HPDE6-E6E7 (cell line): ENCODE measurements around the gene STAT5B.
"Not testable (repeated sequence)": the region's sequence is repeated elsewhere in the genome, so short reads cannot be mapped to it uniquely, and the experiment has no call there.

Experiments
- DNase-seq: peaks from one replicate; pipeline ENCODE4 v3.0.0; 2011; ENCODE audit warnings: missing footprints; ENCODE audit errors: extremely low spot score

The STAT5B gene

DNA sequence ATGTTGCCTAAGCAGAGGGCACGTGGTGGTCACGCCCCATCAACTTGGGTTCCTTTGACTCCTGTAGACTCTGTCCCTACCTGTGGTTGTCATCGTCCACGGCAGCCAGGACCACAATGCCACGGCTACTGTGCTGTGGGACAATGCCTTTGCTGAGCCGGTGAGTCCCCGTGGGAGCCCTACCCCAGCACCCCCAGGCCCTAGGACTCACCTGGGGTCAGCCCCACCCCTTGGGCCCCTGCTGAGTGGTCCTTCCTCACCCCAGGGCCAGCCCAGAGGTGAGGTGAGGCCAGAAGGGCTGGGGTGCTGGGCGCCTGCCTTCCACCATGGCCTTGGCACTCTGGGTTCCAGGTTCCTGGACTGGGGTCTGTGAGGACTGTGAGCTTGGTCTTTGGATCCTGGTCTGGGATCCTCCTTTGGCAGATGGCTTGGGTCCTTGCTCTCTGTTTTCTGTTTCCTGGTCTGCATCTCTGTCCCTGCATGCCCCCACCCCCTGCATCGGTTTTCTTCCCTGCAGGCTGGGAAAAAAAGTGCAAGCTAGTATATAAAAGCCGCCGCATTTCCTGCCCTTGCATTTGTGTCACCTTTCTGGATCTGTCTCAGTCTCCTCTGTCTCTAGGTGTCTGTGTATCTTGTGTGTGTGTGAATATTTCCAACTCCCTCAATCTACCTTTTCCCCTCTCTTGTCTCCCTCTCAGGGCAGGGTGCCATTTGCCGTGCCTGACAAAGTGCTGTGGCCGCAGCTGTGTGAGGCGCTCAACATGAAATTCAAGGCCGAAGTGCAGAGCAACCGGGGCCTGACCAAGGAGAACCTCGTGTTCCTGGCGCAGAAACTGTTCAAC lies 29.6 kb upstream of the STAT5B start:
- no peak for DNase-seq

DNA sequence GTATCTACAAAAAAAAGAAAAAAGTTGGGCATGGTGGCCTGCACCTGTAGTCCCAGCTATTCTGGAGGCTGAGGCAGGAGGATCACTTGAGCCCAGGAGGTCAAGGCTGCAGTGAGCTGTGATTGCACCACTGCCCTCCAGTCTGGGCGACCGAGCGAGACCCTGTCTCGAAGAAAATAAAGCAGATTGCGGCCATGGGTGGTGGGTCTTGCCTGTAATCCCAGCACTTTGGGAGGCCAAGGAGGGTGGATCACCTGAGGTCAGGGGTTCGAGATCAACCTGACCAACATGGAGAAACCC lies 28.8 kb upstream of the STAT5B start:
- not testable (repeated sequence) for DNase-seq

DNA sequence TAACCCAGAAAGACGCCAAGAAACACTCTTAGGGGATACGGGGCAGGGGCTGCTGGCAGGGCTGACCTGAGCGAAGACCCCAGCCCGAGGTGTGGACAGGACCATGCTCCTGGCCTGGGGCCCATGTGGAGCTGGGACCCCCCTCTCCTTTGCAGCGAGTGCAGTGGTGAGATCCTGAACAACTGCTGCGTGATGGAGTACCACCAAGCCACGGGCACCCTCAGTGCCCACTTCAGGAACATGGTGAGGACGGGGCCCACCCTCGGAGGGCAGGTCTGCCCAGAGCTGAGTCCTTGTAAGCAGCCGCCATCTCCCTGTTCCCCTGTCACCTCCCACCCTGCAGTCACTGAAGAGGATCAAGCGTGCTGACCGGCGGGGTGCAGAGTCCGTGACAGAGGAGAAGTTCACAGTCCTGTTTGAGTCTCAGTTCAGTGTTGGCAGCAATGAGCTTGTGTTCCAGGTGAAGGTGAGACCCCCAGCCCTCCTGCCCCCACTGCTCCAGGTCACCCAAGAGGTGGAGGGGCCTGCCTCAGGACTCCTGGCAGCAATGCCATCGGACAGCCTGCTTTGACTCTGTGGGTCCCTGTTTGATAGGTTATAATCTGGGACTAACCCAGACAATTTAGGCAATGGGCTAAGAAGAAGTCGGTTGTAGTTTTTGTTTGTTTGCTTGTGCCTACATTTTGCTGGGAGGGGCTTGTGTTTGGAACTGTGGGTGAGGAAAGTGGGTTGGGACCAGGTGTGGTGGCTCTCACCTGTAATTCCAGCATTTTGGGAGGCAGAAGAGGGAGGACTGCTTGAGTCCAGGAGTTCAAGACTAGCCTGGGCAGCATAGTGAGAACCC lies 28.2 kb upstream of the STAT5B start:
- no peak for DNase-seq

DNA sequence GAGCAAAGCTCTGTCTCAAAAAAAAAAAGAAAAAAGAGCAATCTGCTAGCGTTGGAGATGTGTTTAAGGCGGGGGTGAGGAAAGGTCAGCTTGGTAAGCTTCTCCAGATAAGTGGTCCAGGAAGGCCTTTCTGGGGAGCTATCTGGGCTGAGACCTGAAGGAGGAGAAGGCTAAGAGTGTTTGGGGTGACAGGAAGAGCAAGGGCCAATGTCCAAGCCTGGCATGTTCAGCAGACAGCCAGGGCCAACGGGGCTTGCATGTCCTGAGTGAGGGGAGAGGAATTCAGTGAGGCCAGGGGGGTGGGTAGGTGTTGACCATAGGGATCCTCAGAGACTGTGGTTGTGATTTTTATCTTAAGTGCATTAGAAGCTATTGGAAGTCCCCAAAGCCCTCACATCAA lies 27.5 kb upstream of the STAT5B start:
- DNase-seq, result no peak

DNA sequence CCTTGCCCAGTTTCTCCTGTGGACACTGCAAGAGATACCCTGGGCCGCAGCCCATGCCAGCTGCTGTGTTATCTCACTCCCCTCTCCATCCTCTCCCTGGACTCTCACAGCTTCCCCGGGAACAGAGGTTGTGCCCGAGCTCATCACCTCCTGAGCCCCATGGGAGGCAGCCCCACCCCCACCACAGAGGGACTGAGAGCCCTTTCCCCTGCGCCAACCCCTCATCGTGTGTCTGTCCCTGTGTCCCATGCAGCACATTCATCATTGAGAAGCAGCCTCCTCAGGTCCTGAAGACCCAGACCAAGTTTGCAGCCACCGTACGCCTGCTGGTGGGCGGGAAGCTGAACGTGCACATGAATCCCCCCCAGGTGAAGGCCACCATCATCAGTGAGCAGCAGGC lies 24.8 kb upstream of the STAT5B start:
- no peak for DNase-seq

DNA sequence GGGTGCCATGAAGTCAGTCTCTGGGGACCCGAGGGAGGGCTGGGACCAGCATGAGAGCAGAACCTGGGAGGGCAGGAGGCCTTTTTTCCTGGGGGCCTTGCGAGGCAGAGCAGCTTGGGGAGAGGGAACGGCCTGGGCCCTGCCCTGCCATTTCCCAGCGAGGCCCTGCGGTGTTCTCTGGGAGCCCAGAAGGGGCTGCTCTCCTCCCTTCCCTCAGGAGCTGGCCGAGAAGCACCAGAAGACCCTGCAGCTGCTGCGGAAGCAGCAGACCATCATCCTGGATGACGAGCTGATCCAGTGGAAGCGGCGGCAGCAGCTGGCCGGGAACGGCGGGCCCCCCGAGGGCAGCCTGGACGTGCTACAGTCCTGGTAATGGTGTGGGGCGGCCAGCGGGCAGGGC lies 23.7 kb upstream of the STAT5B start:
- DNase-seq, result not testable (repeated sequence)

DNA sequence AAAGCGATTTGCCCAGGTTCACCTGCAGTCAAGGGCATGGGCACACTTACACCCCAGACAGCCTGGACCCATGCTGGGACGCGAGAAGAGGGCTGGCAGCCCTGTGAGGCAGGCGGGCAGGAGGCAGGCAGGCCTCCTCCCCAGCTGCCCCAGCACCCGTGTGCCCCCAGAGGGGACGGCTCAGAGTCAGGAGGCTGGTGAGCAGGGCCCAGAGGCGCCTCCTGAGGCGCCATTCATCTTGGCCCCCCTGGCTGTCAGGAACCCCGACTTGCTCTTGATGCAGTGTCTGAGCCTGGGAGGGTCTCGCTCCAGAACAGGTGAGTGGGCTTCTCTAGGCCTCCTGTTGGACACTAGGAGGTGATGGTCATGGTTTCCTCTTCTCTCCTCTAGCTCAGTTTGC lies 23.2 kb upstream of the STAT5B start:
- DNase-seq, result not testable (repeated sequence)

DNA sequence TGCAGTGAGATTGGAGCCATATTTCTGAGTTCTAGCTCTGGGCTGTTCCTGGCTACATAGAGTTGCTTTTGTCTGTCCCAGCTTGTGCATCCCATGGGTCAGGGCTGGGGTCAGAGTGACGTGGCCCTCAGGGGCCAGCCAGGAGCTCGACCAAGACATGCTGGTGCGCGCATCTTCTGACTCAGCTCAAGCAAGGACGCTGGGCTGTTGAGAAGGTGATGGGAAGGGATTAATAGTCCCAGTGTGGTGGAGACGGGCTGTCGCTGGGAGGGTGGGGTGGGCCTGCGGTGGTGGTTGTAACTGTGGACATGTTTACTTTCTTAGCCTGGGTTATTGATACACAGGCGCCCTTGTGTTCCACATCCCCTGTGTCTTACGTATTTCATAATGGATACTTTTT lies 21.6 kb upstream of the STAT5B start:
- not testable (repeated sequence) for DNase-seq

DNA sequence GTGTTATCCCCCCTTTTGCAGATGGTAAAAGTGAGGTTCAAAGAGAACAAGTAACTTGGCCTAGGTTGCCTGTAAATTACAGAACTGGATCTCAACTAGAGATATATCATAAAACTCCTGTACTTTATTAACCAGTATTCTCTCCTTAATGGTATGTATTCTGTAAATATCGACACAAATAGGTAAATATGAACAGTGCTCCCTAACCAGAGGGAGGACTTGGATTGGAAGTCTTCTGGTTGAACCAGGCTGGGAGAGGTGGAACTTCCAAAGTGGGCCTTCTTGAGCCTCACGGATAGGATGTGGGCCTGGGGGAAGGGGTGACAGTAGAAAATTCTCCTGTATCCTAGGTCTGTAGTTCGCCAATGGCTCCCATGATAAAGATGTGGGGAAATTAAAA lies 19.8 kb upstream of the STAT5B start:
- no peak for DNase-seq

DNA sequence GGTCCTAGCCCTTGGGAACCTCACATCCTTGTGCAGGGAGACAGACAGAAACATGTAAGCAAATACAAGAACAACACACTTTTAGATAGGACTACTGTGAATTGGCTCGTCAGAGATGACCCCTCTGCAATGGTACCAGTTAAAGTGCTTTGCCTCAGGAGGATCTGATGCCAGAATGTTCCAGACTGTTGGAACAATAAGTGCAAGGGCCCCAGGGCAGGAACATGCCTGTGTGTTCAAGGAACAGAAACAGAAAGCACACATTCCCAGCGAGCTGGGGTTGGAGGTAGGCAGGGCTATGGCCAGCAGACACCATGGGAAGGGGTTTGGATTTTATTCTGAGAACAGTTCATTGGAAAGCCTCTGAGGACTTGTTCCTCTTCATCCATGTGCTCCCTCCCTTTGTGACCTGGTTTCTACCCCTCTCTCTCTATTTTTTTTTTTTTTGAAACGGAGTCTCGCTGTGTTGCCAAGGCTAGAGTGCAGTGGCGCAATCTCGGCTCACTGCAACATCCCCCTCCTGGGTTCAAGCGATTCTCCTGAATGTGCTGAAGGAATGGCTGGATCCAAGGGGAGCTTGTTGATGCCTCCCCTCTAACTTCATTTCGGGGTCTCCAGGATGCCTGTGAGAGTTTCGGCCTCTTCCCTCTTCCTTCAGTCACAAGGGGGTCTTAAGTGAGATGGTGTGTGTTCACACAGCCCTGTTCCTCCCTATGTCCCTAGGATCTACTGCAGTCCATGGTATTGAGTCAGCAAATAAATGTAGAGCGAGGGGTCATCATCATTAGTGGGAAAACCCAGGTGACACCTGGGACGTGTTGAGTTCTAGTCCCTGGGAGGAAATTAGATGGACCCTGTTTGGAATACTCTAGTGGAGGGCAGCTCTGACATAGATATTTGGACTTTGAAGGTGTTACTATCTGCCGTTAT lies 18.5 kb upstream of the STAT5B start:
- no peak for DNase-seq

DNA sequence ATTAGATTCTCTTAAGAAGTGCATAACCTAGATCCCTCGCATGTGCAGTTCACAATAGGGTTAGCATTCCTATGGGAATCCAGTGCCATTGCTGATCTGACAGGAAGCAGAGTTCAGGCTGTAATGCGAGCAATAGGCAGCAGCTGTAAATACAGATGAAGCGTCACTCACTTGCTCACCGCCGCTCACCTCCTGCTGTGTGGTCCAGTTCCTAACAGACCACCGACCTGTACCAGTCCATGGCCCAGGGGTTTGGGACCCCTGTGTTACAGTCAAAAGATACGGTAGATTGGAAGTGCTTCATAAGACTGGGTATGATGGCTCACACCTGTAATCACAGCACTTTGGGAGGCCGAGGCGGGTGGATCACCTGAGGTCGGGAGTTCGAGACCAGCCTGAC lies 14.9 kb upstream of the STAT5B start:
- DNase-seq, result no peak

DNA sequence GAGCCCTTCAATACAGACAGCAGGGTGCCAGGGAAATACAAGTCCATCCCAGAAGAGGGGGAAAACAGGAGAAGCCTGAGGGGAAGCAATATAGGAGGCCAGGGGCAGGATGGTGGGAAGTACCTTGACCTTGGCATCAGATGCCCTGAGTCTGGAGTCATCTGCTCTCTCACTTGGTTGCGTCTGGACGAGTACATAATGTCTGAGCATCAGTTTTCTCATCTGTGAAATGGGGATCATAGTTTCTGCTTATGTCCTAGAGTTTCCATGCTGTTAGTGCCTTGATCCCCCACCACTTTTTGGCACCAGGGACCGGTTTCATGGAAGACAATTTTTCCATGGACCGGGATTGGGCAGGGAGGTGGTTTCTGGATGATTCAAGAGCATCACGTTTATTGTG lies 14.4 kb upstream of the STAT5B start:
- DNase-seq, result no peak

DNA sequence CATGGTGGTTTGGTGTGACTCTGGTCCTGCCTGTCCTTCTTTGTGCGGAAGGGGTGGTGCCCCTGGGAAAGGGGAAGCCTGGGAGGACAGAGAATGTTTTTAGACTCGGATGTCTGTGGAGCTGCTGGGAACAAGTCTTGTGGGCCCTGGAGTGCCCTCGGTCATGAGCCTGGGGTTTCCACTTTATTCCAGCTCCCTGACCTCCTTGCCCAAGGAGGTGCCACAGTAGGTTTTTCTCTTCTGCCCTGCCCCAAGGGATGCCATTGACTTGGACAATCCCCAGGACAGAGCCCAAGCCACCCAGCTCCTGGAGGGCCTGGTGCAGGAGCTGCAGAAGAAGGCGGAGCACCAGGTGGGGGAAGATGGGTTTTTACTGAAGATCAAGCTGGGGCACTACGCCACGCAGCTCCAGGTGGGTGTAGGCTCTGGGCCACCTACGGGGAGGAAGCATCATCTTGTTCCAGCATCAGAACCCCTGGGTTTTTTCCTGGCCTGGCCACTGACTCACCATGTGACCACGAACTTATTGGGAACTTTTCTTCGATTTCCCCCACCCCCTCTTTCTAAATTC lies 13.5 kb upstream of the STAT5B start:
- DNase-seq, result no peak

DNA sequence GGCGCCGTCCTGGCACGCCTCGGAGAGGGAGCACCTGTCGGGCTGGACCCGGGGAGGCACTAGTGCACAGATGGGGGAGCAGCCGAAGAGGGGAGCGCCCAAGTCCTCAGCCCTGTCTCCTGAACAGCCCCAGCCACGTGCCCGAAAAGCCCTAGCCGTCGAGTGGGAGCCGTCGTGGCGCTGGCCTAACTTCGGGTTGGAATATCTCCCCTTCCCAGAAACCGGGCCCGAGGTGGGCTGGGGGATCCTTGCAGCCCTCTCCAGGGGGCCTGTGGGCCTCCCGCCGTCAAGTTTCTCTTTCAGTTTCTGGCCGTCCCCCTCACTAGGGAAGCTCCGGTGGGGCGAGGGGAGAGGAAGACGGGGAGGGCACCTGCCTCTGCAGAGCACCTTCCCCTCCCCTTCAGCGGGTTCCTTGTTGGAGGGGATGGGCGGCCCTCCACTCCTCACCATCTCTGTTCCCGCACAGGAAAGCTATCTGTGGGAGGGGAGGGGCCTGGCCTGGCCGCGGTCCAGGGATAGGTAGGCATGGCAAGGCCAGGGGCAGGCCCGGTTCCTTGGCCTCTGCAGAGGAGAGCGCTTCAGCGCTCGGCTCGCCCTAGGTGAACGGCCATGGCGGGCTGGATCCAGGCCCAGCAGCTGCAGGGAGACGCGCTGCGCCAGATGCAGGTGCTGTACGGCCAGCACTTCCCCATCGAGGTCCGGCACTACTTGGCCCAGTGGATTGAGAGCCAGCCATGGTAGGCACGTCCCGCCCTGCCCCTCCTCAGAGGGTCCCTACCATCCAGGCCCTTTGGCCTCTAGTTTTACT lies 12.8 kb upstream of the STAT5B start:
- no peak for DNase-seq

DNA sequence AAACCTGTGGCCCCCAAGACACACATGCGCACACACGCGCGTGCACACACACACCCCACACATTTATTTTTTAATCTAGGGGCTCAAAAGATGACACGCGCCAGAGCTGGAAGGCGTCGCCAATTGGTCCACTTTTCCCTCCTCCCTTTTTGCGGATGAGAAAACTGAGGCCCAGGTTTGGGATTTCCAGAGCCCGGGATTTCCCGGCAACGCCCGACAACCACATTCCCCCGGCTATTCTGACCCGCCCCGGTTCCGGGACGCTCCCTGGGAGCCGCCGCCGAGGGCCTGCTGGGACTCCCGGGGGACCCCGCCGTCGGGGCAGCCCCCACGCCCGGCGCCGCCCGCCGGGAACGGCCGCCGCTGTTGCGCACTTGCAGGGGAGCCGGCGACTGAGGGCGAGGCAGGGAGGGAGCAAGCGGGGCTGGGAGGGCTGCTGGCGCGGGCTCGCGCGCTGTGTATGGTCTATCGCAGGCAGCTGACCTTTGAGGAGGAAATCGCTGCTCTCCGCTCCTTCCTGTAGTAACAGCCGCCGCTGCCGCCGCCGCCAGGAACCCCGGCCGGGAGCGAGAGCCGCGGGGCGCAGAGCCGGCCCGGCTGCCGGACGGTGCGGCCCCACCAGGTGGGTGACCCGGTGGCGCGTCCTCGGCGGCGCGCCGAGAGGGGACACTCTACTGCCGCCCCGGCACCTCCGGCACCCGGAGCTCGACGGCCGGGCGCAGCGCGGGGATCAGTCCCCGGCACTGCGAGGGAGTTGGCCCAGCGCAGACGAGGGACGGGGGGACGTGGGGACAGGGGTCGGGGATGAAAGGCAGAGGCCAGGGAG lies 12.0 kb upstream of the STAT5B start, which contains the start of gene STAT5A:
Gene STAT5A (plus strand): TSS at position 522 of the 826 bp plus-strand sequence. CDS start 914 bp downstream, outside the sequence.
- DNase-seq, result peak; percentile 56

DNA sequence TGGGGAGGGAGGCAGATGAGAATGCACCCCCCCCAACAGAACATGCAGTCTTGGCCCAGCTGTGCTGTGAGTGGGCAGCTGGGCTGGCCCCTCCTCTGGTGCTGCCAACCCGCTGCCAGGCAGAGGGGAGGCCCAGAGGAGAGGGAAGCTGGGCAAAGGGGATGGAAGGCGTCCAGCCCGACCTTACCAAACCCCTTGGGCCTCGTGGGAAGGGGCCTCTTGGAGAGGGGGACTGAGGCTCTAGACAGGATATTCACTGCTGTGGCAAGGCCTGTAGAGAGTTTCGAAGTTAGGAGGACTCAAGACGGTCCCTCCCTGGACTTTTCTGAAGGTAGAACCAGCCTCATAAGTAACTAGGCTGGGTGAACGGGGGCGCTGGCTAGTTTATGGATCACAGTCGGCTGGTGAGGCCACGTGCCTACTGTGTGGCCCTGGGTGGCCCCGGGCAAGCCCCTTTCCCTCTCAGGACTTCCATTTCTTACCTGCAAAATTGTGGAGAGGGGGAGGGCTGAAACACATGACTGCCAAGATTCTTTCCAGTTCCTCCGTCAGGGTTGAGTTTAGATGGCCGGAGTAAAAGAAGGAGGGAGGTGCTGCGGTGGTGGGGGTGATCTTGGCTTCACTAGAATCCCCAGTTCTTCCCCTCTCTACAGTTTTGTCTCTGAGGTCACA lies 11.2 kb upstream of the STAT5B start:
- no peak for DNase-seq

DNA sequence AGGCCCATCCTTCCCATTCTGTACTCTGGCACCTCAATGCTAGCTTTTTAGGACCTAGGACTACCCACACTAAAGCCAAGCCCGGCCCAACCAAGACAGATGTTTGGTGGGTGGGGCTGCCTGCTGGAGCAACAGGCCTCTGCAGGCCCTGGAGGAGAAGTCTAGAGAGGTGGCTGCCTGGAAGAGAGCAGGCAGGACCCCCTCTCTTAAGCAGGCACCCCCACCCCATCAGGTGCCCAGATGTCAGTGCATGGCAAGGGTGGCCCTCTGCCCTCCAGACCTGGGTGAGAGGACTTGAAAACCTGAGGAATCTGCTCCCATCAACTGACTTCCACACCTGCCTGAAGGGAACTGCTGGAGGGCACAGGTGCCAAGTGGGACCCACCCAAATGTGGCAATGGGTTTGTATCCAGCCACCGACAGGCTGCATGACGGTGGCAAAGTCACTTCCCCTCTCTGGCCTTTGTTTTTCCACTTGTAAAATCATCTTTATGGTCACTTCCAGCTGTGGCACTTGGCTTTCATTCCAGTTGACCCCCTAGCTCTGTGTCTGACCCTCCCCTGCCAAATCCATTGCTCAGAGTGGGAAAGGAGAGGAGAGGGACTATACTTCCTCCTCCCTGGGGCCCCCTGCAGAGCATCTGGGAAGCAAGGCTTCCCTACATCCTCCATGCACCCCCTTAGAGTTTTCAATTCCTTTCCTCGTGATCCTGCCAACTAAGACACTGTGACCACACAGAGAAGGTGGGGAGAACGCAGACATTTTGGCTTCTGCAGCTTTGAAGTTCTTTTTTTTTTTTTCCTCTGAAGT lies 10.4 kb upstream of the STAT5B start:
- DNase-seq, result no peak

DNA sequence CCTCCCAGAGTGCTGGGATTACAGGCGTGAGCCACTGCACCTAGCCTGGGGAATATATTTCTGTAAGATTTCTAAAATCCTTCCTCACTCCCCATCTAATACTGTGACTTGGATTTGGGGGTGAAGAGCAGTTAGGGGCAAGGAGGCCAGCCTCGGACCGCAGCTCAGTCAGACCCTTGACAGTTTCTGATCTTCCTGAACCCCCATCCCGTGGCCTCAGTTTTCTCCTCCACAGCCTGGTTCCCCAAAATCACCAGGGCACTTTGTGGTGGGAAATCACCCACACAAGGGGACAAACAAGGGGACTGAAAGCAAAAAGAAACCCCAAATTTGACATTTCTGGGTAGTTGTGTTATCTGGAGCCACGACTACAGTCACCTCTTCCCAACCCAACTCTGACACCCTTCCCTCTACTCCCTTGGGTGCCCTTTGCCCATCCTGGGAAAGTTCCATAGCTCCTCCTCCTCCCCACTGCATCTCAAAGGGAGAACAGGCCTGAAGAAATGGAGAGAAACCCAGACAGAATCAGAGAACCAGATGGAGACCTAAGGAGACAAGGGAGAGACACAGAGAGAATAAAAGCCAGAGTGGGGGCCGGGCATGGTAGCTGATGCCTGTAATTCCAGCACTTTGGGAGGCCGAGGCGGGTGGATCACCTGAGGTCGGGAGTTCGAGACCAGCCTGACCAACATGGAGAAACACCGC lies 9.3 kb upstream of the STAT5B start:
- no peak for DNase-seq
